ENCODE data around the gene CTCFL. TPM values are rescaled to one million over a fixed set of nuclear protein-coding genes. Genes with fewer than 3 reads are reported as not detected.
A peak's percentile ranks its signal among the peaks of the same experiment; 100 is the strongest.

The CTCFL gene
- total and polyA plus RNA-seq, 2 of the 13 experiments (the other 11 are each of a cell fraction or from before 2014, with no cell fraction given) = 0.04 TPM; not detected in 1

- TF ChIP-seq ARID4A (CRISPR knock-in tag; IDR thresholded peaks at IDR 0.05; ENCODE audit: borderline replicate concordance) (peak; percentile 53; the same call in 1 of the 2 replicates), ARID3A (IDR thresholded peaks at IDR 0.05; ENCODE audit: low read depth, low read length) (no peak), TFDP2 (CRISPR knock-in tag; IDR thresholded peaks at IDR 0.05) (no peak), ZIK1 (CRISPR knock-in tag; IDR thresholded peaks at IDR 0.05; ENCODE audit: borderline replicate concordance, low read depth) (peak; percentile 41; the same call in 1 of the 2 replicates), SP4 (CRISPR knock-in tag; IDR thresholded peaks at IDR 0.05) (peak; percentile 27; the same call in 1 of the 2 replicates), ZNF687 (CRISPR knock-in tag; IDR thresholded peaks at IDR 0.05) (peak; percentile 76), KLF13 (CRISPR knock-in tag; IDR thresholded peaks at IDR 0.05) (no peak), NR2C2 (CRISPR knock-in tag; IDR thresholded peaks at IDR 0.05; ENCODE audit: borderline replicate concordance) (peak; percentile 56; the same call in 1 of the 2 replicates), USF2 (IDR thresholded peaks at IDR 0.05; ENCODE audit: low read depth, low read length) (peak; percentile 63; the same call in 1 of the 2 replicates), USF2 (CRISPR knock-in tag; IDR thresholded peaks at IDR 0.05; ENCODE audit: borderline replicate concordance) (peak; percentile 69; the same call in 1 of the 2 replicates), BATF2 (CRISPR knock-in tag; IDR thresholded peaks at IDR 0.05) (no peak), HES4 (CRISPR knock-in tag; IDR thresholded peaks at IDR 0.05; ENCODE audit: borderline replicate concordance) (peak; percentile 82; the same call in 1 of the 2 replicates)
These were observed 43.4 kb upstream of the CTCFL start (continued) for GRCh38 chr20:57568088-57568896.
